GM23338 (cell line): ENCODE results near the gene XRCC4. TPM values are rescaled to one million over a fixed set of nuclear protein-coding genes. Genes with fewer than 3 reads are reported as not detected.

Experiments used
- ATAC-seq: fragments of 200-7000 bp; cut with Tn5 transposase; 3 replicates; pipeline ENCODE4 v1.9.1; 2020
- DNase-seq: peaks from one replicate; pipeline ENCODE4 v3.0.0-alpha.2; 2015; ENCODE audit warnings: low spot score
- H2AFZ ChIP-seq: fragments of 200-600 bp; sonication (generic); 2 replicates; pipeline ENCODE4 v1.8.0; 2016; ENCODE audit warnings: antibody characterized with exemption, mild to moderate bottlenecking, moderate library complexity
- H3F3A ChIP-seq: fragments of 200-600 bp; sonication (generic); replicated peaks from 2 replicates; pipeline ENCODE4 v1.8.0; 2017; ENCODE audit warnings: antibody characterized with exemption, mixed run types, low read depth
- H3K27ac ChIP-seq: fragments of 200-600 bp; sonication (generic); 2 replicates; pipeline ENCODE4 v1.6.1; 2016; ENCODE audit warnings: low read depth
- H3K27me3 ChIP-seq: fragments of 200-600 bp; sonication (generic); 2 replicates; pipeline ENCODE4 v1.8.0; 2016; ENCODE audit warnings: mild to moderate bottlenecking, mixed run types, moderate library complexity; ENCODE audit not compliant: insufficient read depth
- H3K36me3 ChIP-seq: fragments of 200-600 bp; sonication (generic); 2 replicates; pipeline ENCODE4 v1.8.0; 2016; ENCODE audit warnings: mild to moderate bottlenecking; ENCODE audit not compliant: insufficient read depth
- H3K4me1 ChIP-seq: fragments of 200-600 bp; sonication (generic); 2 replicates; pipeline ENCODE4 v1.8.0; 2016; ENCODE audit warnings: mild to moderate bottlenecking, moderate library complexity; ENCODE audit not compliant: insufficient read depth
- H3K4me2 ChIP-seq: fragments of 200-600 bp; sonication (generic); 2 replicates; pipeline ENCODE4 v1.7.1; 2017; ENCODE audit warnings: mixed run types
- H3K4me3 ChIP-seq: fragments of 200-600 bp; sonication (generic); 2 replicates; pipeline ENCODE4 v1.6.1; 2016; ENCODE audit warnings: mixed run types
- H3K79me2 ChIP-seq: fragments of 200-600 bp; sonication (generic); replicated peaks from 2 replicates; pipeline ENCODE4 v1.8.0; 2017; ENCODE audit warnings: mild to moderate bottlenecking; ENCODE audit not compliant: insufficient read depth
- H3K9me2 ChIP-seq: fragments of 200-600 bp; sonication (generic); 2 replicates; pipeline ENCODE4 v1.8.0; 2017; ENCODE audit not compliant: insufficient read depth
- H4K20me1 ChIP-seq: fragments of 200-600 bp; sonication (generic); replicated peaks from 2 replicates; pipeline ENCODE4 v1.8.0; 2017; ENCODE audit warnings: mild to moderate bottlenecking; ENCODE audit not compliant: insufficient read depth
- H3K27ac Mint-ChIP-seq: 2 replicates; pipeline ENCODE4 v1.8.0; 2020; ENCODE audit warnings: inconsistent platforms, mild to moderate bottlenecking, moderate library complexity, mixed read lengths
- H3K27me3 Mint-ChIP-seq: 3 replicates; pipeline ENCODE4 v1.8.0; 2022; ENCODE audit warnings: low read depth, mild to moderate bottlenecking, moderate library complexity, mixed read lengths, inconsistent platforms; ENCODE audit not compliant: insufficient read depth, poor library complexity
- H3K36me3 Mint-ChIP-seq: 3 replicates; pipeline ENCODE4 v1.8.0; 2021; ENCODE audit warnings: low read depth, mild to moderate bottlenecking, inconsistent platforms, moderate library complexity, mixed read lengths
- H3K4me1 Mint-ChIP-seq: 3 replicates; pipeline ENCODE4 v1.8.0; 2020; ENCODE audit warnings: mild to moderate bottlenecking, inconsistent platforms, mixed read lengths
- H3K4me3 Mint-ChIP-seq: 3 replicates; pipeline ENCODE4 v1.8.0; 2021; ENCODE audit warnings: moderate library complexity, mild to moderate bottlenecking, inconsistent platforms, mixed read lengths
- H3K9me3 Mint-ChIP-seq: 3 replicates; pipeline ENCODE4 v1.8.0; 2020; ENCODE audit warnings: moderate library complexity, mild to moderate bottlenecking, inconsistent platforms, mixed read lengths
- CREB1 ChIP-seq: fragments of 250-450 bp; sonication (Bioruptor Pico); IDR thresholded peaks from 2 replicates; pipeline ENCODE4 v1.5.0; 2020; ENCODE audit warnings: low read depth, mild to moderate bottlenecking, moderate library complexity
- EZH2 ChIP-seq: fragments of 200-600 bp; sonication (generic); IDR thresholded peaks from one replicate; pipeline ENCODE4 v1.8.0; 2017; ENCODE audit warnings: antibody characterized with exemption, mild to moderate bottlenecking, low read depth; ENCODE audit not compliant: unreplicated experiment
- EZH2phosphoT487 ChIP-seq: fragments of 200-600 bp; sonication (generic); IDR thresholded peaks from one replicate; pipeline ENCODE4 v1.8.1; 2018; ENCODE audit warnings: antibody characterized with exemption; ENCODE audit not compliant: unreplicated experiment
- JUNB ChIP-seq: IDR thresholded peaks from one replicate; pipeline ENCODE4 v1.6.1; 2016; ENCODE audit warnings: antibody characterized with exemption; ENCODE audit not compliant: unreplicated experiment
- POLR2AphosphoS5 ChIP-seq: IDR thresholded peaks from 2 replicates; pipeline ENCODE4 v1.6.1; 2016; ENCODE audit warnings: antibody characterized with exemption, low read depth
- STAT1 ChIP-seq: IDR thresholded peaks from one replicate; pipeline ENCODE4 v1.6.1; 2016; ENCODE audit warnings: antibody characterized with exemption; ENCODE audit not compliant: unreplicated experiment
- ZNF114 ChIP-seq: fragments of 250-450 bp; sonication (Bioruptor Pico); IDR thresholded peaks from 2 replicates; pipeline ENCODE4 v1.5.0; 2020; ENCODE audit warnings: mild to moderate bottlenecking, moderate library complexity
- ZNF331 ChIP-seq: fragments of 250-450 bp; sonication (Bioruptor Pico); IDR thresholded peaks from 2 replicates; pipeline ENCODE4 v1.5.0; 2020; ENCODE audit warnings: low read depth, mild to moderate bottlenecking, moderate library complexity
- polyA plus RNA-seq: library from polyadenylated mRNA; unstranded; fragments of >200 nt; fragmentation: Nextera tagmentation; extraction: Ambion mirVana; gene quantifications from 2 replicates; pipeline ENCODE4 v1.2.1, GENCODE V29; 2016
- total RNA-seq: library from RNA; depleted of rRNA; stranded (reverse); fragments of >200 nt; shearing (Covaris generic); gene quantifications from 2 replicates; pipeline ENCODE4 v1.2.3, GENCODE V29; 2014
- TF ChIP-seq, protein P1 (sequence below): fragments of 250-450 bp; sonication (Bioruptor Pico); IDR thresholded peaks from 2 replicates; pipeline ENCODE4 v1.5.0; 2020; ENCODE audit warnings: mild to moderate bottlenecking, moderate library complexity

Gene XRCC4
- total and polyA plus RNA-seq, 2 experiments from 2014 or later = 11.5 to 22.4 TPM

GRCh38 chr5:83251849-83252248, 174.5 kb downstream of the XRCC4 start:
- DNase-seq (no peak), ATAC-seq (no peak)
- no peak overlapping the region for H3K27ac ChIP-seq
- H3K4me2 ChIP-seq = no peak overlapping the region
- H3K9me3 Mint-ChIP-seq = no peaks in the 10 kb centered on the region
- peaks cover 8% of the 10 kb centered on the region for H3K4me1 Mint-ChIP-seq
- no peaks in the 10 kb centered on the region for H3K27me3 ChIP-seq
- H3K9me2 ChIP-seq = no peaks in the 10 kb centered on the region
- no peaks in the 10 kb centered on the region; the same call in 2 of the 3 replicates for H3K36me3 Mint-ChIP-seq
- no peaks in the 10 kb centered on the region for H3K79me2 ChIP-seq
- H3K4me3 Mint-ChIP-seq = no peak overlapping the region
- no peak overlapping the region for H2AFZ ChIP-seq
- H3K36me3 ChIP-seq = no peaks in the 10 kb centered on the region
- H3K27ac Mint-ChIP-seq = no peak overlapping the region
- no peak overlapping the region for H3K4me3 ChIP-seq
- H4K20me1 ChIP-seq = no peaks in the 10 kb centered on the region
- TF ChIP-seq, protein P1, sequence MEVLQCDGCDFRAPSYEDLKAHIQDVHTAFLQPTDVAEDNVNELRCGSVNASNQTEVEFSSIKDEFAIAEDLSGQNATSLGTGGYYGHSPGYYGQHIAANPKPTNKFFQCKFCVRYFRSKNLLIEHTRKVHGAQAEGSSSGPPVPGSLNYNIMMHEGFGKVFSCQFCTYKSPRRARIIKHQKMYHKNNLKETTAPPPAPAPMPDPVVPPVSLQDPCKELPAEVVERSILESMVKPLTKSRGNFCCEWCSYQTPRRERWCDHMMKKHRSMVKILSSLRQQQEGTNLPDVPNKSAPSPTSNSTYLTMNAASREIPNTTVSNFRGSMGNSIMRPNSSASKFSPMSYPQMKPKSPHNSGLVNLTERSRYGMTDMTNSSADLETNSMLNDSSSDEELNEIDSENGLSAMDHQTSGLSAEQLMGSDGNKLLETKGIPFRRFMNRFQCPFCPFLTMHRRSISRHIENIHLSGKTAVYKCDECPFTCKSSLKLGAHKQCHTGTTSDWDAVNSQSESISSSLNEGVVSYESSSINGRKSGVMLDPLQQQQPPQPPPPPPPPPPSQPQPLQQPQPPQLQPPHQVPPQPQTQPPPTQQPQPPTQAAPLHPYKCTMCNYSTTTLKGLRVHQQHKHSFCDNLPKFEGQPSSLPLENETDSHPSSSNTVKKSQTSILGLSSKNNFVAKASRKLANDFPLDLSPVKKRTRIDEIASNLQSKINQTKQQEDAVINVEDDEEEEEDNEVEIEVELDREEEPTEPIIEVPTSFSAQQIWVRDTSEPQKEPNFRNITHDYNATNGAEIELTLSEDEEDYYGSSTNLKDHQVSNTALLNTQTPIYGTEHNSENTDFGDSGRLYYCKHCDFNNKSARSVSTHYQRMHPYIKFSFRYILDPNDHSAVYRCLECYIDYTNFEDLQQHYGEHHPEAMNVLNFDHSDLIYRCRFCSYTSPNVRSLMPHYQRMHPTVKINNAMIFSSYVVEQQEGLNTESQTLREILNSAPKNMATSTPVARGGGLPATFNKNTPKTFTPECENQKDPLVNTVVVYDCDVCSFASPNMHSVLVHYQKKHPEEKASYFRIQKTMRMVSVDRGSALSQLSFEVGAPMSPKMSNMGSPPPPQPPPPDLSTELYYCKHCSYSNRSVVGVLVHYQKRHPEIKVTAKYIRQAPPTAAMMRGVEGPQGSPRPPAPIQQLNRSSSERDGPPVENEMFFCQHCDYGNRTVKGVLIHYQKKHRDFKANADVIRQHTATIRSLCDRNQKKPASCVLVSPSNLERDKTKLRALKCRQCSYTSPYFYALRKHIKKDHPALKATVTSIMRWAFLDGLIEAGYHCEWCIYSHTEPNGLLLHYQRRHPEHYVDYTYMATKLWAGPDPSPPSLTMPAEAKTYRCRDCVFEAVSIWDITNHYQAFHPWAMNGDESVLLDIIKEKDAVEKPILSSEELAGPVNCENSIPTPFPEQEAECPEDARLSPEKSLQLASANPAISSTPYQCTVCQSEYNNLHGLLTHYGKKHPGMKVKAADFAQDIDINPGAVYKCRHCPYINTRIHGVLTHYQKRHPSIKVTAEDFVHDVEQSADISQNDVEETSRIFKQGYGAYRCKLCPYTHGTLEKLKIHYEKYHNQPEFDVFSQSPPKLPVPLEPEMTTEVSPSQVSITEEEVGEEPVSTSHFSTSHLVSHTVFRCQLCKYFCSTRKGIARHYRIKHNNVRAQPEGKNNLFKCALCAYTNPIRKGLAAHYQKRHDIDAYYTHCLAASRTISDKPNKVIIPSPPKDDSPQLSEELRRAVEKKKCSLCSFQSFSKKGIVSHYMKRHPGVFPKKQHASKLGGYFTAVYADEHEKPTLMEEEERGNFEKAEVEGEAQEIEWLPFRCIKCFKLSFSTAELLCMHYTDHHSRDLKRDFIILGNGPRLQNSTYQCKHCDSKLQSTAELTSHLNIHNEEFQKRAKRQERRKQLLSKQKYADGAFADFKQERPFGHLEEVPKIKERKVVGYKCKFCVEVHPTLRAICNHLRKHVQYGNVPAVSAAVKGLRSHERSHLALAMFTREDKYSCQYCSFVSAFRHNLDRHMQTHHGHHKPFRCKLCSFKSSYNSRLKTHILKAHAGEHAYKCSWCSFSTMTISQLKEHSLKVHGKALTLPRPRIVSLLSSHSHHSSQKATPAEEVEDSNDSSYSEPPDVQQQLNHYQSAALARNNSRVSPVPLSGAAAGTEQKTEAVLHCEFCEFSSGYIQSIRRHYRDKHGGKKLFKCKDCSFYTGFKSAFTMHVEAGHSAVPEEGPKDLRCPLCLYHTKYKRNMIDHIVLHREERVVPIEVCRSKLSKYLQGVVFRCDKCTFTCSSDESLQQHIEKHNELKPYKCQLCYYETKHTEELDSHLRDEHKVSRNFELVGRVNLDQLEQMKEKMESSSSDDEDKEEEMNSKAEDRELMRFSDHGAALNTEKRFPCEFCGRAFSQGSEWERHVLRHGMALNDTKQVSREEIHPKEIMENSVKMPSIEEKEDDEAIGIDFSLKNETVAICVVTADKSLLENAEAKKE (CRISPR knock-in tag) = no peak
- no peak for TF ChIP-seq STAT1
- TF ChIP-seq POLR2AphosphoS5 = no peak
- TF ChIP-seq ZNF331 = no peak
- no peak for TF ChIP-seq JUNB
- no peak for TF ChIP-seq ZNF114 (CRISPR knock-in tag)
- no peak for TF ChIP-seq EZH2
- H3K27me3 Mint-ChIP-seq = no peaks in the 10 kb centered on the region
- no peaks in the 10 kb centered on the region for H3F3A ChIP-seq
- peaks cover 3% of the 10 kb centered on the region; the same call in 1 of the 2 replicates for H3K4me1 ChIP-seq

DNA sequence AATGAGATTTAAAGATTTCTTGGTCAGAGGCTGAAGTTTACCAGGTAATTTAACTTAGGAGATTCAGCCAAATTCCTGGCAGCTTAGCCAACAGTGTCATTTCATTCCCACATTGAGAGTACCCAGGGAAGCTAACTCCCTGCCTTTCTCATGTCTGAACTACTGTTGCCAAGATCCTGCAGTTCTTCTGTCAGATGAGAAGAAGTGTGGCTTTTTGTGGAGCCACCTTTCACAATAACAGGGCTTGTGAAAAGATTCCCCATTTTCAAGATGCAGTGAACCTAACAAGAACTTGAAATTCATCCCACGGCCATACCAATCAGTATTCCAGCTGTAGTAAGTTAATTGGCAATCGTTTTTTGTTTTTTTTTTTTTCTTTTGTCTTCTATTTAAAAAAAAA, 176.4 kb downstream of the XRCC4 start:
- no peaks in the 10 kb centered on the region for H3K27me3 Mint-ChIP-seq
- TF ChIP-seq CREB1 (CRISPR knock-in tag) = no peak
- no peak for TF ChIP-seq JUNB
- TF ChIP-seq EZH2phosphoT487 = no peak
- no peak overlapping the region for H3K27ac ChIP-seq
- no peaks in the 10 kb centered on the region for H3F3A ChIP-seq
- no peaks in the 10 kb centered on the region for H3K27me3 ChIP-seq
- H3K4me3 Mint-ChIP-seq = no peak overlapping the region
- H3K4me1 Mint-ChIP-seq = peaks cover 8% of the 10 kb centered on the region
- H3K4me2 ChIP-seq = no peak overlapping the region
- H3K4me3 ChIP-seq = no peak overlapping the region
- DNase-seq = peak; percentile 3
- no peaks in the 10 kb centered on the region for H3K9me3 Mint-ChIP-seq
- ATAC-seq = no peak; the same call in 2 of the 3 replicates
- H3K79me2 ChIP-seq = no peaks in the 10 kb centered on the region
- H2AFZ ChIP-seq = no peak overlapping the region
- no peak overlapping the region for H3K27ac Mint-ChIP-seq
- no peaks in the 10 kb centered on the region for H3K9me2 ChIP-seq
- no peaks in the 10 kb centered on the region for H3K36me3 ChIP-seq
- peaks cover 3% of the 10 kb centered on the region; the same call in 1 of the 2 replicates for H3K4me1 ChIP-seq
- H3K36me3 Mint-ChIP-seq = no peaks in the 10 kb centered on the region; the same call in 2 of the 3 replicates
- H4K20me1 ChIP-seq = no peaks in the 10 kb centered on the region
